ENCODE results near the gene DUSP19. TPM values are rescaled to one million over a fixed set of nuclear protein-coding genes. Genes with fewer than 3 reads are reported as not detected.
A peak's percentile ranks its signal among the peaks of the same experiment; 100 is the strongest.

The DUSP19 gene
- total and polyA plus RNA-seq, 8 donors, result 1.0 to 3.8 (median 1.9) TPM

GRCh38 chr2:183123117-183123958 lies 44.8 kb downstream of the DUSP19 start:
- intact Hi-C loops (cut with DNase I), result no loop called here
- no peak for FAIRE-seq

GRCh38 chr2:183123959-183124221 lies 45.3 kb downstream of the DUSP19 start:
- 0% methylated on average over 7 of the region's 7 CpGs for WGBS, 2 donors
- intact Hi-C loops (cut with DNase I), result no loop called here
- peak overlapping the region; percentile 68 to 79 (median 74) for H3K4me3 ChIP-seq
- peaks cover 6 to 16% (median 13%) of the 10 kb centered on the region in 3 donors for H3K4me1 ChIP-seq
- DNase-seq, result no peak
- peak overlapping the region; percentile 87 to 93 (median 92) for H3K27ac ChIP-seq
- TF ChIP-seq CTCF (IDR thresholded peaks at IDR 0.05), result no peak
- H3K27me3 ChIP-seq, result no peaks in the 10 kb centered on the region
- peaks cover 0 to 2% (median 0%) of the 10 kb centered on the region in 3 donors for H3K36me3 ChIP-seq
- FAIRE-seq, result no peak
- H3K9me3 ChIP-seq, result no peaks in the 10 kb centered on the region
- ATAC-seq, result peak in 1 of 4 donors; percentile 34

More at GRCh38 chr2:183123117-183123958, 44.8 kb downstream of the DUSP19 start:
- H3K27ac ChIP-seq, result peak overlapping the region; percentile 87 to 93 (median 92)
- DNase-seq (no peak), ATAC-seq (peak; percentile 17 to 33 (median 26))
- no peaks in the 10 kb centered on the region for H3K27me3 ChIP-seq
- 20 to 21% methylated on average over 17 of the region's 17 CpGs for WGBS, 2 donors
- H3K36me3 ChIP-seq, result no peaks in the 10 kb centered on the region
- H3K4me3 ChIP-seq, result peak overlapping the region; percentile 68 to 79 (median 74)
- no peaks in the 10 kb centered on the region for H3K9me3 ChIP-seq
- H3K4me1 ChIP-seq, result peaks cover 6 to 16% (median 13%) of the 10 kb centered on the region in 3 donors
- no peak for TF ChIP-seq CTCF (IDR thresholded peaks at IDR 0.05)

GRCh38 chr2:183124222-183124956 lies 45.8 kb downstream of the DUSP19 start, which contains the start of gene NUP35:
Gene NUP35 (plus strand): TSS chr2:183124443. CDS start chr2:183124458, 15 bp downstream.
- no peaks in the 10 kb centered on the region for H3K9me3 ChIP-seq
- peak; percentile 81 to 94 (median 84) for DNase-seq
- peak within 1 kb of the TSS; percentile 87 to 93 (median 92) for H3K27ac ChIP-seq
- H3K4me3 ChIP-seq, result peak within 1 kb of the TSS; percentile 68 to 79 (median 74)
- H3K4me1 ChIP-seq, result peaks cover 6 to 16% (median 13%) of the 10 kb centered on the region in 3 donors
- peak; percentile 97 to 99 (median 98) for ATAC-seq
- no peak for TF ChIP-seq CTCF (IDR thresholded peaks at IDR 0.05)
- no peaks in the 10 kb centered on the region for H3K27me3 ChIP-seq
- FAIRE-seq, result peak; percentile 65
- H3K36me3 ChIP-seq, result peaks cover 0 to 4% (median 0%) of the 10 kb centered on the region in 3 donors
- 0% methylated on average over 43 of the region's 43 CpGs for WGBS, 2 donors
- intact Hi-C loops (cut with DNase I), result no loop called here

- no peak for TF ChIP-seq CTCF (IDR thresholded peaks at IDR 0.05)
- Histone ChIP-seq H3K27me3 (no peaks in the 10 kb centered on the region), H3K9me3 (no peaks in the 10 kb centered on the region), H3K27ac (peak overlapping the region; percentile 87 to 93 (median 92)), H3K36me3 (peaks cover 0 to 4% (median 0%) of the 10 kb centered on the region in 3 donors), H3K4me1 (peaks cover 6 to 16% (median 13%) of the 10 kb centered on the region in 3 donors), H3K4me3 (peak overlapping the region; percentile 68 to 79 (median 74))
- ATAC-seq (no peak), FAIRE-seq (no peak), DNase-seq (no peak)
- WGBS, 2 donors, result 0% methylated on average over 10 of the region's 10 CpGs
- intact Hi-C loops (cut with DNase I), result no loop called here
These were observed 46.4 kb downstream of the DUSP19 start for GRCh38 chr2:183124957-183125255.

All from pancreas (tissue), 10 donors.